HepG2 (cell line): Measurements from ENCODE around the gene CNTRL. TPM values are rescaled to one million over a fixed set of nuclear protein-coding genes. Genes with fewer than 3 reads are reported as not detected.

Experiments used
- CBX2 ChIP-seq, 2 experiments: fragments of 200-600 bp in 1 of 2; sonication (generic); formaldehyde crosslinking in 1 of 2; IDR thresholded peaks; 2 replicates each; pipeline versions ENCODE4 v1.7.0 to v1.8.1; 2018 to 2022; ENCODE audit warnings: low read depth in 2 of 2, low read length in 1 of 2, mild to moderate bottlenecking in 1 of 2, missing genetic modification reagents in 1 of 2
- CREM ChIP-seq, 2 experiments: sonication (generic) in 1 of 2; formaldehyde crosslinking in 1 of 2; IDR thresholded peaks; 2 replicates each; pipeline versions ENCODE4 v1.4.0 to v1.6.1; 2016 to 2020; ENCODE audit warnings: antibody characterized with exemption in 1 of 2, mild to moderate bottlenecking in 1 of 2, missing genetic modification reagents in 1 of 2
- DDIT3 ChIP-seq: sonication (generic); formaldehyde crosslinking; IDR thresholded peaks from 2 replicates; pipeline ENCODE4 v1.4.0; 2020; ENCODE audit warnings: mild to moderate bottlenecking, missing genetic modification reagents
- DNMT1 ChIP-seq: sonication (generic); formaldehyde crosslinking; IDR thresholded peaks from 2 replicates; pipeline ENCODE4 v1.5.1; 2020; ENCODE audit warnings: mild to moderate bottlenecking, missing genetic modification reagents
- EHMT2 ChIP-seq: fragments of 200-600 bp; sonication (generic); IDR thresholded peaks from 2 replicates; pipeline ENCODE4 v1.7.0; 2017; ENCODE audit warnings: antibody characterized with exemption, low read depth, low read length, borderline replicate concordance
- KAT8 ChIP-seq: IDR thresholded peaks from 2 replicates; pipeline ENCODE4 v1.6.1; 2016; ENCODE audit warnings: missing genetic modification reagents, missing compliant biosample characterization
- KLF16 ChIP-seq, 2 experiments: sonication (generic) in 1 of 2; formaldehyde crosslinking in 1 of 2; IDR thresholded peaks; 2 replicates each; pipeline versions ENCODE4 v1.6.1 to v1.8.0; 2016 to 2023; ENCODE audit warnings: missing genetic modification reagents in 2 of 2, missing compliant biosample characterization in 1 of 2
- LCORL ChIP-seq, 2 experiments: fragments of 450-650 bp in 1 of 2; sonication (generic) in 1 of 2; formaldehyde crosslinking in 1 of 2; IDR thresholded peaks; 2 replicates each; pipeline versions ENCODE4 v1.5.0 to v1.6.1; 2017 to 2020; ENCODE audit warnings: antibody characterized with exemption in 1 of 2, missing genetic modification reagents in 1 of 2
- NCOA5 ChIP-seq: sonication (generic); formaldehyde crosslinking; IDR thresholded peaks from 2 replicates; pipeline ENCODE4 v1.4.0; 2020; ENCODE audit warnings: missing genetic modification reagents
- NCOR1 ChIP-seq: fragments of 200-600 bp; sonication (generic); IDR thresholded peaks from 2 replicates; pipeline ENCODE4 v1.7.0; 2017; ENCODE audit warnings: antibody characterized with exemption, low read length, borderline replicate concordance
- RAD21 ChIP-seq: fragments of 450-650 bp; formaldehyde crosslinking; IDR thresholded peaks from 2 replicates; pipeline ENCODE4 v1.5.0; 2020; ENCODE audit warnings: mild to moderate bottlenecking
- RFX1 ChIP-seq: fragments of 450-650 bp; IDR thresholded peaks from 2 replicates; pipeline ENCODE4 v1.6.1; 2017
- TRIM24 ChIP-seq: sonication (generic); formaldehyde crosslinking; IDR thresholded peaks from 2 replicates; pipeline ENCODE4 v1.8.0; 2022; ENCODE audit warnings: mild to moderate bottlenecking, missing genetic modification reagents
- ZC3H4 ChIP-seq: sonication (generic); formaldehyde crosslinking; IDR thresholded peaks from 2 replicates; pipeline ENCODE4 v1.4.0; 2020; ENCODE audit warnings: missing genetic modification reagents, borderline replicate concordance
- ZFY ChIP-seq: sonication (generic); formaldehyde crosslinking; IDR thresholded peaks from 2 replicates; pipeline ENCODE4 v1.4.0; 2020; ENCODE audit warnings: missing genetic modification reagents
- ZMYM4 ChIP-seq: sonication (generic); formaldehyde crosslinking; IDR thresholded peaks from 2 replicates; pipeline ENCODE4 v1.8.1; 2023; ENCODE audit warnings: mild to moderate bottlenecking, missing genetic modification reagents
- ZNF251 ChIP-seq: sonication (generic); formaldehyde crosslinking; IDR thresholded peaks from 2 replicates; pipeline ENCODE4 v1.9.0; 2021; ENCODE audit warnings: mild to moderate bottlenecking, missing genetic modification reagents
- ZNF468 ChIP-seq: sonication (generic); formaldehyde crosslinking; IDR thresholded peaks from 2 replicates; pipeline ENCODE4 v1.8.0; 2022; ENCODE audit warnings: mild to moderate bottlenecking, moderate library complexity, missing genetic modification reagents
- ZNF512B ChIP-seq: sonication (generic); formaldehyde crosslinking; IDR thresholded peaks from 2 replicates; pipeline ENCODE4 v1.5.1; 2020; ENCODE audit warnings: missing genetic modification reagents, mild to moderate bottlenecking, borderline replicate concordance
- ZNF589 ChIP-seq: sonication (generic); formaldehyde crosslinking; conservative IDR thresholded peaks from 2 replicates; pipeline ENCODE4 v1.8.0; 2022; ENCODE audit warnings: mild to moderate bottlenecking, moderate library complexity, missing genetic modification reagents
- ZNF773 ChIP-seq: sonication (generic); formaldehyde crosslinking; IDR thresholded peaks from 2 replicates; pipeline ENCODE4 v1.4.0; 2020; ENCODE audit warnings: missing genetic modification reagents, borderline replicate concordance
- polyA plus RNA-seq, 8 experiments: library from polyadenylated mRNA; depleted of rRNA in 3 of 8; stranded (reverse) in 7 of 8; unstranded in 1 of 8; fragments of >200 nt; fragmentation: Illumina TruSeq in 4 of 8; extraction: Trizol in 4 of 8; gene quantifications; 2 replicates each; pipeline versions ENCODE4 v1.2.1 to v1.2.3, GENCODE V29; 2011 to 2016; ENCODE audit warnings: low read depth in 4 of 8, missing spikeins in 1 of 8, mixed read lengths in 1 of 8; ENCODE audit not compliant: insufficient read depth in 1 of 8
- total RNA-seq, 5 experiments: library from RNA; depleted of rRNA; stranded (reverse); fragments of >200 nt; fragmentation: Illumina TruSeq; extraction: Trizol; gene quantifications; 2 replicates each; pipeline ENCODE4 v1.2.3, GENCODE V29; 2016; ENCODE audit warnings: low read depth in 1 of 5
- TF ChIP-seq, protein P1 (sequence below): sonication (generic); formaldehyde crosslinking; IDR thresholded peaks from 2 replicates; pipeline ENCODE4 v1.8.0; 2022; ENCODE audit warnings: mild to moderate bottlenecking, missing genetic modification reagents
- TF ChIP-seq, protein P2 (sequence below): sonication (generic); formaldehyde crosslinking; IDR thresholded peaks from 2 replicates; pipeline ENCODE4 v1.4.0; 2020; ENCODE audit warnings: missing genetic modification reagents, mild to moderate bottlenecking, borderline replicate concordance

Gene CNTRL
- total and polyA plus RNA-seq, 2 of the 13 experiments (the other 11 are each of a cell fraction or from before 2014, with no cell fraction given) = 7.5 to 11.8 TPM

GRCh38 chr9:121213136-121213806 is 138.5 kb downstream of the CNTRL start (continued):
- no peak for TF ChIP-seq ZNF512B (CRISPR knock-in tag)
- TF ChIP-seq LCORL (IDR thresholded peaks at IDR 0.05) = no peak
- 0 out of 2 replicates have a peak, but pooled peaks have one; percentile 39 for TF ChIP-seq LCORL (CRISPR knock-in tag; IDR thresholded peaks at IDR 0.05)
- TF ChIP-seq ZNF251 (CRISPR knock-in tag) = no peak
- no peak for TF ChIP-seq ZNF589 (CRISPR knock-in tag)
- TF ChIP-seq ZNF468 = no peak
- no peak for TF ChIP-seq CBX2 (IDR thresholded peaks at IDR 0.05; ENCODE audit: low read depth, low read length)
- TF ChIP-seq CBX2 (CRISPR knock-in tag; IDR thresholded peaks at IDR 0.05; ENCODE audit: low read depth) = no peak
- no peak for TF ChIP-seq NCOR1
- no peak for TF ChIP-seq DDIT3 (CRISPR knock-in tag)
- TF ChIP-seq TRIM24 (CRISPR knock-in tag) = no peak
- TF ChIP-seq, protein P1, sequence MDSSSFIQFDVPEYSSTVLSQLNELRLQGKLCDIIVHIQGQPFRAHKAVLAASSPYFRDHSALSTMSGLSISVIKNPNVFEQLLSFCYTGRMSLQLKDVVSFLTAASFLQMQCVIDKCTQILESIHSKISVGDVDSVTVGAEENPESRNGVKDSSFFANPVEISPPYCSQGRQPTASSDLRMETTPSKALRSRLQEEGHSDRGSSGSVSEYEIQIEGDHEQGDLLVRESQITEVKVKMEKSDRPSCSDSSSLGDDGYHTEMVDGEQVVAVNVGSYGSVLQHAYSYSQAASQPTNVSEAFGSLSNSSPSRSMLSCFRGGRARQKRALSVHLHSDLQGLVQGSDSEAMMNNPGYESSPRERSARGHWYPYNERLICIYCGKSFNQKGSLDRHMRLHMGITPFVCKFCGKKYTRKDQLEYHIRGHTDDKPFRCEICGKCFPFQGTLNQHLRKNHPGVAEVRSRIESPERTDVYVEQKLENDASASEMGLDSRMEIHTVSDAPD = no peak
- TF ChIP-seq RAD21 (CRISPR knock-in tag) = peak; percentile 94
- no peak for TF ChIP-seq EHMT2
- peak; percentile 77 for TF ChIP-seq ZMYM4
- TF ChIP-seq DNMT1 (CRISPR knock-in tag) = no peak
- no peak for TF ChIP-seq RFX1
- TF ChIP-seq NCOA5 = no peak
- no peak for TF ChIP-seq ZNF773 (CRISPR knock-in tag)
- TF ChIP-seq ZC3H4 (CRISPR knock-in tag) = no peak
- no peak for TF ChIP-seq CREM (IDR thresholded peaks at IDR 0.05)
- TF ChIP-seq CREM (CRISPR knock-in tag; IDR thresholded peaks at IDR 0.05) = no peak
- TF ChIP-seq, protein P2, sequence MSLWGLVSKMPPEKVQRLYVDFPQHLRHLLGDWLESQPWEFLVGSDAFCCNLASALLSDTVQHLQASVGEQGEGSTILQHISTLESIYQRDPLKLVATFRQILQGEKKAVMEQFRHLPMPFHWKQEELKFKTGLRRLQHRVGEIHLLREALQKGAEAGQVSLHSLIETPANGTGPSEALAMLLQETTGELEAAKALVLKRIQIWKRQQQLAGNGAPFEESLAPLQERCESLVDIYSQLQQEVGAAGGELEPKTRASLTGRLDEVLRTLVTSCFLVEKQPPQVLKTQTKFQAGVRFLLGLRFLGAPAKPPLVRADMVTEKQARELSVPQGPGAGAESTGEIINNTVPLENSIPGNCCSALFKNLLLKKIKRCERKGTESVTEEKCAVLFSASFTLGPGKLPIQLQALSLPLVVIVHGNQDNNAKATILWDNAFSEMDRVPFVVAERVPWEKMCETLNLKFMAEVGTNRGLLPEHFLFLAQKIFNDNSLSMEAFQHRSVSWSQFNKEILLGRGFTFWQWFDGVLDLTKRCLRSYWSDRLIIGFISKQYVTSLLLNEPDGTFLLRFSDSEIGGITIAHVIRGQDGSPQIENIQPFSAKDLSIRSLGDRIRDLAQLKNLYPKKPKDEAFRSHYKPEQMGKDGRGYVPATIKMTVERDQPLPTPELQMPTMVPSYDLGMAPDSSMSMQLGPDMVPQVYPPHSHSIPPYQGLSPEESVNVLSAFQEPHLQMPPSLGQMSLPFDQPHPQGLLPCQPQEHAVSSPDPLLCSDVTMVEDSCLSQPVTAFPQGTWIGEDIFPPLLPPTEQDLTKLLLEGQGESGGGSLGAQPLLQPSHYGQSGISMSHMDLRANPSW = no peak
- TF ChIP-seq KAT8 (CRISPR knock-in tag) = peak; percentile 88
- peak; percentile 79 for TF ChIP-seq ZFY
- TF ChIP-seq KLF16 (CRISPR knock-in tag; IDR thresholded peaks at IDR 0.05) = no peak
